HEK293 (cell line): ENCODE results near the gene DCST1.

Experiments used
- GLIS2 ChIP-seq: fragments of 450-650 bp; formaldehyde crosslinking; IDR thresholded peaks from 2 replicates; pipeline ENCODE4 v1.5.1; 2016; ENCODE audit warnings: missing biosample characterization, missing genetic modification characterization
- MYNN ChIP-seq: fragments of 450-650 bp; formaldehyde crosslinking; IDR thresholded peaks from 2 replicates; pipeline ENCODE4 v1.5.1; 2016; ENCODE audit warnings: missing biosample characterization, missing genetic modification characterization, borderline replicate concordance
- PRDM6 ChIP-seq: fragments of 450-650 bp; formaldehyde crosslinking; IDR thresholded peaks from 2 replicates; pipeline ENCODE4 v1.5.1; 2017; ENCODE audit warnings: missing biosample characterization, missing genetic modification characterization
- SETDB1 ChIP-seq: IDR thresholded peaks from one replicate; pipeline ENCODE4 v1.6.1; 2017; ENCODE audit warnings: mild to moderate bottlenecking, low read length, moderate library complexity, mixed read lengths; ENCODE audit not compliant: insufficient read length
- TCF7L2 ChIP-seq: IDR thresholded peaks from 2 replicates; pipeline ENCODE4 v1.6.1; 2011; ENCODE audit warnings: low read depth, mild to moderate bottlenecking, inconsistent platforms, low read length, moderate library complexity, borderline replicate concordance
- ZBTB21 ChIP-seq: fragments of 450-650 bp; formaldehyde crosslinking; IDR thresholded peaks from 2 replicates; pipeline ENCODE4 v1.5.1; 2017; ENCODE audit warnings: missing biosample characterization, missing genetic modification characterization
- ZFP37 ChIP-seq: fragments of 450-650 bp; formaldehyde crosslinking; IDR thresholded peaks from 2 replicates; pipeline ENCODE4 v1.5.1; 2016; ENCODE audit warnings: missing biosample characterization, missing genetic modification characterization
- ZNF133 ChIP-seq: fragments of 450-650 bp; formaldehyde crosslinking; IDR thresholded peaks from 2 replicates; pipeline ENCODE4 v1.5.1; 2016; ENCODE audit warnings: missing biosample characterization, missing genetic modification characterization
- ZNF202 ChIP-seq: fragments of 450-650 bp; formaldehyde crosslinking; IDR thresholded peaks from 2 replicates; pipeline ENCODE4 v1.5.1; 2016; ENCODE audit warnings: missing biosample characterization, missing genetic modification characterization, borderline replicate concordance
- ZNF266 ChIP-seq: fragments of 450-650 bp; formaldehyde crosslinking; IDR thresholded peaks from 2 replicates; pipeline ENCODE4 v1.5.1; 2016; ENCODE audit warnings: missing biosample characterization, missing genetic modification characterization, low read depth
- ZNF280C ChIP-seq: fragments of 450-650 bp; formaldehyde crosslinking; IDR thresholded peaks from 2 replicates; pipeline ENCODE4 v1.5.1; 2016; ENCODE audit warnings: missing biosample characterization, missing genetic modification characterization
- ZNF302 ChIP-seq: fragments of 450-650 bp; formaldehyde crosslinking; IDR thresholded peaks from 2 replicates; pipeline ENCODE4 v1.5.1; 2016; ENCODE audit warnings: missing biosample characterization, missing genetic modification characterization, low read depth
- ZNF362 ChIP-seq: fragments of 450-650 bp; formaldehyde crosslinking; IDR thresholded peaks from 2 replicates; pipeline ENCODE4 v1.5.1; 2016; ENCODE audit warnings: missing biosample characterization, missing genetic modification characterization
- ZNF391 ChIP-seq: fragments of 450-650 bp; formaldehyde crosslinking; IDR thresholded peaks from 2 replicates; pipeline ENCODE4 v1.5.1; 2016; ENCODE audit warnings: low read depth, missing biosample characterization, missing genetic modification characterization, borderline replicate concordance
- ZNF394 ChIP-seq: fragments of 450-650 bp; formaldehyde crosslinking; IDR thresholded peaks from 2 replicates; pipeline ENCODE4 v1.5.1; 2016; ENCODE audit warnings: missing biosample characterization, missing genetic modification characterization, mild to moderate bottlenecking, moderate library complexity, borderline replicate concordance
- ZNF610 ChIP-seq: fragments of 450-650 bp; formaldehyde crosslinking; IDR thresholded peaks from 2 replicates; pipeline ENCODE4 v1.5.1; 2016; ENCODE audit warnings: missing biosample characterization, missing genetic modification characterization, borderline replicate concordance
- ZNF623 ChIP-seq: fragments of 450-650 bp; formaldehyde crosslinking; IDR thresholded peaks from 2 replicates; pipeline ENCODE4 v1.5.1; 2016; ENCODE audit warnings: missing biosample characterization, missing genetic modification characterization
- ZNF654 ChIP-seq: fragments of 450-650 bp; formaldehyde crosslinking; IDR thresholded peaks from 2 replicates; pipeline ENCODE4 v1.5.1; 2016; ENCODE audit warnings: low read depth, missing biosample characterization, missing genetic modification characterization
- ZNF692 ChIP-seq: fragments of 450-650 bp; formaldehyde crosslinking; IDR thresholded peaks from 2 replicates; pipeline ENCODE4 v1.5.1; 2016; ENCODE audit warnings: missing biosample characterization, missing genetic modification characterization
- ZNF777 ChIP-seq: fragments of 450-650 bp; formaldehyde crosslinking; IDR thresholded peaks from 2 replicates; pipeline ENCODE4 v1.5.1; 2017; ENCODE audit warnings: missing biosample characterization, missing genetic modification characterization, borderline replicate concordance

Gene DCST1

GRCh38 chr1:154998818-154999570 is 34.6 kb upstream of the DCST1 start (continued):
- TF ChIP-seq ZNF280C (tag by site-specific recombination) (no peak), MYNN (tag by site-specific recombination) (no peak), ZBTB21 (no peak), ZNF394 (tag by site-specific recombination) (peak; percentile 45; the same call in 1 of the 2 replicates), ZNF133 (tag by site-specific recombination) (no peak), ZNF610 (tag by site-specific recombination) (no peak), ZNF654 (peak; percentile 41), ZNF623 (tag by site-specific recombination) (no peak), PRDM6 (tag by site-specific recombination) (no peak), ZFP37 (0 out of 2 replicates have a peak, but pooled peaks have one; percentile 42), ZNF777 (tag by site-specific recombination) (no peak), ZNF362 (tag by site-specific recombination) (no peak), ZNF202 (tag by site-specific recombination) (no peak), ZNF391 (tag by site-specific recombination) (no peak), SETDB1 (no peak), GLIS2 (tag by site-specific recombination) (peak; percentile 63), ZNF266 (tag by site-specific recombination) (no peak), ZNF302 (tag by site-specific recombination) (no peak), ZNF692 (tag by site-specific recombination) (no peak), TCF7L2 (peak; percentile 80; the same call in 1 of the 2 replicates)
